Choroid plexus epithelial cell (primary cell): ENCODE data around the gene NFYC.

Source experiments
- DNase-seq: peaks from one replicate; pipeline ENCODE4 v3.0.0-alpha.2; 2010; ENCODE audit warnings: low read depth
- H3K4me3 ChIP-seq: 2 replicates; pipeline ENCODE4 v1.5.1; 2011; ENCODE audit warnings: low read depth, mild to moderate bottlenecking, control low read depth, low read length, moderate library complexity
- CTCF ChIP-seq: conservative IDR thresholded peaks from 2 replicates; pipeline ENCODE4 v1.5.1; 2011; ENCODE audit warnings: low read depth, mild to moderate bottlenecking, control low read depth, inconsistent platforms, low read length, moderate library complexity

The NFYC gene

GRCh38 chr1:40711465-40712404 lies 20.2 kb downstream of the NFYC start:
- no peak overlapping the region for H3K4me3 ChIP-seq
- TF ChIP-seq CTCF = no peak
- peak; percentile 76 for DNase-seq

- DNase-seq = no peak
- no peak overlapping the region for H3K4me3 ChIP-seq
- no peak for TF ChIP-seq CTCF
Measured at GRCh38 chr1:40712405-40712944, 21.0 kb downstream of the NFYC start.

GRCh38 chr1:40712997-40713396 lies 21.5 kb downstream of the NFYC start:
- no peak for TF ChIP-seq CTCF
- DNase-seq = no peak
- H3K4me3 ChIP-seq = no peak overlapping the region

- no peak for TF ChIP-seq CTCF
- DNase-seq = no peak
- no peak overlapping the region for H3K4me3 ChIP-seq
Measured at GRCh38 chr1:40715491-40716059, 24.1 kb downstream of the NFYC start.

- no peak for DNase-seq
- no peak for TF ChIP-seq CTCF
Measured at GRCh38 chr1:40717065-40717464, 25.6 kb downstream of the NFYC start.

GRCh38 chr1:40717955-40718354 lies 26.5 kb downstream of the NFYC start:
- TF ChIP-seq CTCF = no peak
- H3K4me3 ChIP-seq = no peak overlapping the region
- peak; percentile 31 for DNase-seq

More at GRCh38 chr1:40717065-40717464, 25.6 kb downstream of the NFYC start:
- H3K4me3 ChIP-seq = no peak overlapping the region
